Thyroid gland (tissue), 4 donors: Measurements from ENCODE around the gene CD93.

Experiments
- CTCF ChIP-seq, 6 experiments: fragments of 200-600 bp in 3 of 6; fragments of 450-650 bp in 3 of 6; sonication (generic) in 3 of 6; IDR thresholded peaks; one replicate each; pipeline ENCODE4 v1.5.1; 2016 to 2019; ENCODE audit warnings: antibody characterized with exemption in 6 of 6, mild to moderate bottlenecking in 2 of 6, inconsistent platforms in 1 of 6, moderate library complexity in 1 of 6
- POLR2A ChIP-seq, 2 donors: fragments of 450-650 bp; IDR thresholded peaks; one replicate each; pipeline ENCODE4 v1.6.1; 2017; ENCODE audit warnings: antibody characterized with exemption in 2 of 2, mild to moderate bottlenecking in 2 of 2, moderate library complexity in 1 of 2

DNA sequence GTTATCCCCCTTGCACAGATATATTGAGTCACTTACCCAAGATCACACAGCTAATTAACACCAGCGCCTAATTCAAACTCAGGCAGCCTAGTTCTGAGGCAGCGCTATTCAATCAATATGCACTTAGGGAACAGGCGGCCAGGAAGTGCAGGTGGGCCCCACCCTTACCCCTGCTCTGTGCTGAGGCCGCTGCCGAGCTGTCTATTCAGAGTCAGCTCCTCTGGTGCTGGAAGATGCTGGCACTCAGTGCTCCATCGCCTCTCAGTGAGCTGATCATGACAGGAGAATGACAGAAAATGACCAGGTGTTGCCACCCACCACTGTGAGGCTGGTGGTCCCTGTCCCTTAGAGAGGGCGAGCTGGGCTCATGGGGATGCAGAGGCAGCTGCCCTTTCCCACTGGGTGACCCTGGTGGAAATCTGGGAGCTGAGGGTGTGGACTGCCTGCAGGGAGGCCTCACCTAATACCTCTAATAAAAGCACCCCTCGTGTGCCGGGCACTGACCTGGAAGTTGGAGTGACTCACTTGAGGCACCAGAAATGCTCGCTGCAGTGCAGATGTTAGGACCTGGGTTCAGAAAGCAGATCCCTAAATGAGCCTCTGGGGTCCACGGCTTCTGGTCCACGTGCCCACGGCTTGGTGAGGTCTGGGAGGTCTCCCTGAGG is 42.5 kb upstream of the CD93 start:
- no peak for TF ChIP-seq CTCF (IDR thresholded peaks at IDR 0.05)
- TF ChIP-seq POLR2A (IDR thresholded peaks at IDR 0.05), result no peak
